ENCODE data around the gene KRTAP5-8.
"Not testable (repeated sequence)": the region's sequence is repeated elsewhere in the genome, so short reads cannot be mapped to it uniquely, and the experiment has no call there.

Gene KRTAP5-8

DNA sequence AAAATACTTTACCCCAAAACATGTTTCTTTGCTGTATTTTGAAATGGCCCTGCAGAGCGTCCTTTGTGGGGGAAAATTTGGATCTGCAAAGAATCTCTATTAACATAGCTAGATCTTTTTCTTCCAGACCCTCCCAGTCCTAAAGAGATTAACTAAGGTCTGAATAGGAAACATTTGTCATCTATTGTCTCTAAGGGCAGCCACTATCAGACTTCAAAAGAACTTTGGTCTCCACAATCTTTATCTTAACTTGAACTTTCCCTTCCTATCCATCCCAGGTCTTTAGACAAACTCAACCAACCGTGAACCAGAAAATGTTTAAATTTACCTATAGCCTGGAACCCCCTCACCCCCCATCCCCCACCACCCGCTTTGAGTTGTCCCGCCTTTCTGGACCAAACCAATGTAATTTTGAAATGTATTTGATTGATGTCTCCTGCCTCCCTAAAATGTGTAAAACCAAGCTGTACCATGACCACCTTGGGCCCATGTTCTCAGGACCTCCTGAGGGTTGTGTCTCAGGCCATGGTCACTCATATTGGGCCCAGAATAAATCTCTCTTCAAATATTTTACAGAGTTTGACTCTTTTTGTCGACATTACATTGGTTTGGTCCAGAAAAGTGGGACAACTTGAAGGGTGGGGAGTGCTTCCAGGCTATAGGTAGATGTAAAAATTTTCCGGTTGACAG lies 6.8 kb downstream of the KRTAP5-8 start:
- no peak for DNase-seq

DNA sequence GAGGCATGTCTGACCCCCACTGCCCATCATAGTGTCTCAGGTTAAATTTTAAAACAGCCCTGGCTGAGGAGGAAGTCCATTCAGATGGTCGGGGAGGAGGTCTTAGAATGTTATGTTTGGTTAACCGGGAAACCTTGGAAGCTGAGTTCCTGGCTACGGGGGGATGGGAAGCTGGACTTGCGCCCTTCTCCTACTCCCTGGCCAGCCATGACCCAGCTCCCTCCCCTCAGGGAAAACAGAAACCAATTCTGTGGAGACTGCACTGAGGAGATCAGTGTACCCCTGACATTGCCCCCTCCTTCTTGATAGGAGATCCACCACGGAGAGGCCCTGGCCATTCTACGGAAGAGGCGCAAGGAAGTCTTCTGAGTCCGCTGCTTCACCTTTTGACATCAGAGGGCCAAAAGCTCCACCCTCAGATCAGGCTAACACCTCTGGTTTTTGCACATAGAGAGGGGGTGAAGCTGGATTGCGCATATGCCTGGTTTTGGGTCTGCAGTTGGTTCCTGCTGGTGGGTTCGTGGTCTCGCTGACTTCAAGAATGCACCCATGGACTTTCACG lies 7.7 kb downstream of the KRTAP5-8 start:
- no peak for DNase-seq

- DNase-seq = no peak
These were observed 10.3 kb downstream of the KRTAP5-8 start, which contains the start of gene KRTAP5-9 for GRCh38 chr11:71548120-71548519. Gene KRTAP5-9 (plus strand): TSS chr11:71548420. CDS start chr11:71548658, 238 bp downstream.

DNA sequence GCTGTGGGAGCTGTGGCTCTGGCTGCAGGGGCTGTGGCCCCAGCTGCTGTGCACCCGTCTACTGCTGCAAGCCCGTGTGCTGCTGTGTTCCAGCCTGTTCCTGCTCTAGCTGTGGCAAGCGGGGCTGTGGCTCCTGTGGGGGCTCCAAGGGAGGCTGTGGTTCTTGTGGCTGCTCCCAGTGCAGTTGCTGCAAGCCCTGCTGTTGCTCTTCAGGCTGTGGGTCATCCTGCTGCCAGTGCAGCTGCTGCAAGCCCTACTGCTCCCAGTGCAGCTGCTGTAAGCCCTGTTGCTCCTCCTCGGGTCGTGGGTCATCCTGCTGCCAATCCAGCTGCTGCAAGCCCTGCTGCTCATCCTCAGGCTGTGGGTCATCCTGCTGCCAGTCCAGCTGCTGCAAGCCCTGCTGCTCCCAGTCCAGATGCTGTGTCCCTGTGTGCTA lies 10.9 kb downstream of the KRTAP5-8 start:
- no peak for DNase-seq

DNA sequence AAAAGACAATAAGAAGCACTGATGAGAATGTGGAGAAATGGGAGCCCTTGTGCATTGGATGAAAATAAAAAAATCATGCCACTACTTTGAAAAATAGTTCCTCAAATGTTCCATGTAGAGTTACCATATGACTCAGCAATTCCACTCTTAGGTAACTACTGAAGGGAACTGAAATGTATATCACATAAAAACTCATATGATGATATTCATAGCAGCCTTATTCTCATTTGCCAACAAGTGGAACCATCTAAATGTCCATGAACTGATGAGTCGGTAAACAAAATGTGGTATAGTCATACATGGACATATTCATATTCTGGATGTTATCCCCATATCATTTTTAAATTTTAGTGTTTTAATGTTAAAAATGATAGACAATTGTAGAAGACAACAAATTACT lies 13.9 kb downstream of the KRTAP5-8 start:
- DNase-seq = no peak

- DNase-seq = no peak
These were observed 17.2 kb downstream of the KRTAP5-8 start for GRCh38 chr11:71554996-71555395.

GRCh38 chr11:71555508-71555907 lies 17.7 kb downstream of the KRTAP5-8 start:
- no peak for DNase-seq

GRCh38 chr11:71556018-71556417 lies 18.2 kb downstream of the KRTAP5-8 start:
- no peak for DNase-seq

DNA sequence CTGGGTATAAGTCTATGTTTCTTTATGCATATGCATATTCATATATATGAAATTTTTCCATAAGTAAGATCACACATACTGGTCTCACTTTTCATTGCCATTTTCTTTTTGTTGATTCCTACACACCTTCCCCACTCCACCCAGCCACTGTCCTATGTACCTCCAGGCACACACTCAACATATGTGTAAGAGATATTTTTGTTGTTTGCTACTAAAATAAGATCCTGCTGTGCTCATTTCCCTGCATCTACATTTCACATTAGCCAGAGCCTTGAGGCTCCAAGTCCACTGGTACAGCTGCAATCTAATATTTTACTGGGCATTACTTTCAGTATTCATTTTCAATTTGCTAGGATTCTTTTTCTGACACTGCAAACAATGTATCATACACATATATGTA lies 19.4 kb downstream of the KRTAP5-8 start:
- no peak for DNase-seq

- no peak for DNase-seq
These were observed 21.2 kb downstream of the KRTAP5-8 start for GRCh38 chr11:71558996-71559395.

DNA sequence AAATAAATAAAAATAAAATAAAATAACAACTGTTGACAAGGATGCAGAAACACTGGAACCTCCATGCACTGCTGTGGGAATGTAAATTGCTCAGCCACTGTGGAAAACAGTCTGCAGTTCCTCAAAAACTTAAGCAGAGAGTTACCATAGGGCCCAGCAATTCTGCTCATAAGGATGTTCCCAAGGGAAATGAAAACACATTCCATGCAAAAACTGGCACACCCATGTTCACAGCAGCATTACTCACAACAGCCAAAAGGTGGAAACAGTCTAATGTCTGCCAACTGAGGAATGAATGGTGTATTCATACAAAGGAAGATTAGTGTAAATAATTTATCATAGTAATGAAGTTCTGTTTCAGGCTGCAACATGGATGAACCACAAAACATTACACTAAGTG lies 24.3 kb downstream of the KRTAP5-8 start:
- no peak for DNase-seq

DNA sequence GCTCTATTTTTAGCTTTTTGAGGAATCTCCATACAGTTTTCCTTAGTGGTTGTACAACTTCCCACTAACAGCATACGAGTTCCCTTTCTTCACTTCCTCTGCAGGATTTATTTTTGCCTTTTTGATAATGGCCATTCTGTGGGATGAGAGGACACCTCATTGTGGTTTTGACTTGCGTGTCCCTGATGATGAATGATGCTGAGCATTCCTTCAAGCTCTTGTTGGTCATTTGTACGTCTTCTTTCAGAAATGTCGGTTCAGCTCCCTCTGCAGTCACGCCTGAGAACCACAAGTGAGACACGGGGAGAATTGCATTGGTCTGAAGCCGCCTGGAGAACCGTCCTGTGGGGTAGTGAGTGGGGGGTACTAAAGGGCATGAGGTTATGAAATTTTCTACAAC lies 25.6 kb downstream of the KRTAP5-8 start:
- DNase-seq = no peak

- no peak for DNase-seq
These were observed 26.6 kb downstream of the KRTAP5-8 start for GRCh38 chr11:71564430-71564829.

- no peak for DNase-seq
These were observed 27.4 kb downstream of the KRTAP5-8 start, which contains the start of gene KRTAP5-10 for GRCh38 chr11:71565263-71565662. Gene KRTAP5-10 (plus strand): TSS chr11:71565563. CDS start chr11:71565588, 25 bp downstream.

DNA sequence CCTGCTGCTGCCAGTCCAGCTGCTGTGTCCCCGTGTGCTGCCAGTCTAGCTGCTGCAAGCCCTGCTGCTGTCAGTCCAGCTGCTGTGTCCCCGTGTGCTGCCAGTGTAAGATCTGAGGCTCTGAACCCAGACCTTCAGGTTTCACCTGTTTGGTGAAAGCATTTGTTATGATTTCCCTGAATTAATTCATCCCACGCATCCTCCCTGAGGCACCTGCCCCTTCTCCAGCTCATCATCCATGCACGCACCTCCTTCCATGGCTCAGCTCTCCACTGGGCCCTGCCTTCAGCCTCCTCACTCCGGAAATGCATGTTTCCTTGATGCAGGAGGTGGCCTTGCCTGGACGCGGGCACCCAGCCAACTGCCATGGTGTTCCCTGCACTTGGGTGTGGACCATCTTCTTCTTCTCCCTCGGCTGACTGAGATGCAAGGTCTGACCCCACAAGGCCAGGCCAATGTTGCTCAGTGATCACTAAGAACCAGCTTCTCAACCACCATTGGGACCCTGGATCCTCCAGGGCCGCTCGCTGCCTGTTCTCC lies 28.3 kb downstream of the KRTAP5-8 start:
- no peak for DNase-seq

DNA sequence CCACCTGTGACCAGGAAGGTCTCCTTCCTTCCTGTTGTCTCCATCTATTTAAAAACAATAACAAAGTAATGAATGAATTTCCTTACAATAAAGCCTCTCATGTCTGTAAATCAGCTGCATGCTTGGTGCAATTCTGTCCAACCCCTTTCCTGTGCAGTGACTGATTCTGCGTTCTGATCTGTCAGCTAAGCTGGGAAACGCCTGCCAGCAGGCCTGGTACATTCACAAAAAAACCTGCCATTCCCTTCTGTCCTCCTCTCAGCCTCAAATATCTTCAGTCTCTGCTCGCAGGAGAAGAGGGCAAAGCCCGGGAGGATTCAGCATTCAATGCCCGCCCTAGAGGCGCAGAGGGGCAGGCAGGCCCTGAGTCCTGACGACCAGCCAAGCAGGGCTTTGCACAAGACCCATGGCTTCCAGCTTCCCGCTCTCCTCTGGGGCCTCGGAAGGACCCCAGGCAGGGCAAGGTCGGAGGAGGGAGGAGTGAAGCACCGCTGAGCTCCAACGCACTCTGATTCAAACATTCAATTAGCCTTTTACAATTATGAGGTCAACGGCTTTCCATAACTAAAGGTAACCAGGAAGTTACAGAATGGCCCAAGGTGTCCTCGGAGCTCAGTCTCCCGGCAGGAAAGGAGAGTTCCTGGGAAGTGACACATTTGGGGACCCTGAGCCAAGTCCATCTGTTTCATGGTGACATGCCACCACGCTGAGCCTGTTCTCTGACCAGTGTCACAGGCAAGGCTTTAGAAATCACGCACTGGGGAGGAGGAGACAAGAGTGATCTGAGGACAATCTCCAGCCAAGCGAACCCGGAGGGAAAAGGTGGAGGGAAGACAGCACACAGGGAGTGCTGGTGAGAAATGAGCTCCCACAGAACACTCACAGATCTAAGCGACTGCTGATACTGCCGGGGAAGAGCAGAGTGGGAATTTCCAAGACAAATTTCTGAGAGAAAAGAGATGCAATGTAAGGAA lies 29.1 kb downstream of the KRTAP5-8 start:
- not testable (repeated sequence) for DNase-seq

DNA sequence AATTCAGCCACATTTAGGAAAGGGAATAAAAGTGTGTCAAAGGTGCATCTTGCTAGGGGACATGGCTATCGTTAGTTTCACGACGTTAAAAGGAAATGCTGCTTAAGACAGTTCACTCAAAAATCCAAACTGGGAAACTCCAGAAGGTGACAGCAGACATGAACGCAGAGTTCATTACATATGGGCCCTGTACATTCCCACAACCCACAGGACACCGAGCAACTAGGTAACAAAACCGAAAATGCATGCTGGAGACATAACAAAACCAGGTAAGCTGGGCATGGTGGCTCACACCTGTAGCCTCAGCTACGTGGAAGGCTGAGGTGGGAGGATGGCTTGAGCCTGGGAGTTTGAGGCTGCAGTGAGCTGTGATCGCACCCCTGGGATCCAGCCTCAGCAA lies 29.8 kb downstream of the KRTAP5-8 start:
- DNase-seq = not testable (repeated sequence)

- no peak for DNase-seq
These were observed 31.0 kb downstream of the KRTAP5-8 start for GRCh38 chr11:71568704-71569349.

DNA sequence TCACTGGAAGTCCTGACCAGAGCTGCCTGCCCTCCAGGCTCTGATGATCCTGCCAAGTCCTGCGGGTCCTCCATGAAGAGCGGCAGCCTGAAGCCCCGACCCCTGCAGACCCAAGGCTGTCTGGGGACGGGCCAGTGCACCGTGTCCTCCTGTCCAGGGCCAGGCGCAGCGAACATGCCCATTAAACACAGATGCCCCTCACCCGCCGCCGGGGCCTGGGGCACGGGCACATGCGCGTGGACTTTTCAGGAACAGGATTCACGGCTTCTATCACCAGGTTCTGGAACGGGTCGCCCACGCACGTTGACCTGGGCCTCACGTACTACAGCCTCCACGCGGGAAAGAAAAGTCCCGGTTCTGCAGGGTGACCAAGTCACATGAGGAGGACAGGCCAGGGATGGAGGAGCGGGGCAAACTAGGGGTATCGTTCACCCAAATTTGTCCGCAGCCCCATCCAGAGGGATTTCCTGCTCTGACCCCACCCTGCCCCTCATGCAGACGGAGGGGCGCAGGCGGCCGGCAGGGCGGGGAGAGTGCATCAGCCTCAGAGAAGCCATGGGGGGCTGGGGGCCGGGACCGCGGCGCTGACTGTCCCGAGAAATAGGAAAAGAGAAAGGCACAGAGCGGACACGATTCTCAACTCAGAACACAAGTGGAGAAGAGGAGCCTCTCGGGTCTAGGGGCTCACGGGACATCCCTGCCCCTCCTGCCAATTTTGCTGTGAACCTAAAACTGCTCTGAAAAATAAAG lies 33.5 kb downstream of the KRTAP5-8 start:
- DNase-seq = not testable (repeated sequence)

DNA sequence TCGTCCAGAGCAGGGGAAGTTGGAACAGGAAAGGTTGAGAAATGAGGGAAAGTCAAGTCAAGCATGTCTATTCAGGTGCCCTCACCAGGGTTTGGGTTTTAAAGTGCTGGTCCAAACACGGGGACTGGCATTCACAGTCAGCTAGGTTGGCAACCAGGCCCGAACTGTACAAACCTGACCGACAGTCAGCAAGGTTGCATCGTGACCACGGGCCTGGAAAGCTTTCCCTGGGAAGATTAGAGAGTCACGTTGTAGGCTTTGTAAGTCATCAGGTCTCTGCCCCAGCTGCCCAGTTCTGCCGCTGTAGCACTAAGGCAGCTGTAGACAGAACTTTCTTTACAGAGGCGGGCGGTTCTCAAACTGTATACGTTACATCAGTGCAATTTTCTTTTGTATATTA lies 35.0 kb downstream of the KRTAP5-8 start:
- no peak for DNase-seq

DNA sequence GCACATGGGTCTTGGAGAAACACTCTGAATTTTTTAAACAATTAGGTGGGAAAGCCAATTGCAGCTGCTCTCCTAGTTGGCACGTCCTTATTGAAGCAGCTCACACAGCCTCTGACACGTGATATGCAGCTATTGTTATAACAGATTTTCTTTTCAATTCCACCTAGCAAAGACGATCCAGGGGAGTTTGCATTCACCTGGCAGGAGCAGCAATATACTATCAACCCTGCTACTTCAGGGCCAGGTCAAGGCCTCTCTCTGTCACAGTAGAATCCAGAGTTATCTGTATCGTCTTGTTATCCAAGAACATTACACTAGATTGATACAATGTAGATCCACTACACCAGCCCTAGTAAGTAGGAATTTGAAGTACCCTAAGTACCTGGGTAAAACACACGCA lies 36.6 kb downstream of the KRTAP5-8 start:
- DNase-seq = no peak

Measured in cortex of kidney (tissue), 1 donor.